B cell (primary cell): ENCODE data around the gene ZNRD2. TPM values are rescaled to one million over a fixed set of nuclear protein-coding genes. Genes with fewer than 3 reads are reported as not detected.

Source experiments
- ATAC-seq: fragments of 200-7000 bp; cut with Tn5 transposase; one replicate; pipeline ENCODE4 v1.10.0; 2021; ENCODE audit warnings: low read depth, mild to moderate bottlenecking, moderate number of reproducible peaks, moderate library complexity
- CTCF ChIA-PET: fragments of 350-600 bp; sonication (Branson Sonifier 250); formaldehyde crosslinking; loops from one replicate; lab custom pipeline; 2021; ENCODE audit warnings: antibody characterized with exemption, inconsistent platforms; lab: Charles Lee
- POLR2A ChIA-PET: fragments of 350-600 bp; sonication (Branson Sonifier 250); formaldehyde crosslinking; loops from one replicate; lab custom pipeline; 2021; ENCODE audit warnings: antibody characterized with exemption; lab: Charles Lee
- DNase-seq: peaks from one replicate; pipeline ENCODE4 v3.0.0; 2013
- H2AFZ ChIP-seq: 2 replicates; pipeline ENCODE4 v1.6.1; 2012; ENCODE audit warnings: mild to moderate bottlenecking, low read depth, low read length; ENCODE audit not compliant: insufficient read depth, poor library complexity, severe bottlenecking
- H3K27ac ChIP-seq, 2 donors: 1 replicate in 1 of 2; 2 replicates in 1 of 2; pipeline ENCODE4 v1.5.1; 2012 to 2013; ENCODE audit warnings: low read length in 2 of 2, mild to moderate bottlenecking in 2 of 2, moderate library complexity in 1 of 2
- H3K27me3 ChIP-seq, 4 experiments: fragments of 200-600 bp in 1 of 4; sonication (generic) in 1 of 4; replicated peaks in 1 of 4; 1 replicate in 2 of 4; 2 replicates in 2 of 4; pipeline versions ENCODE4 v1.6.1 to v1.7.0; 2013 to 2016; ENCODE audit warnings: low read length in 3 of 4, mild to moderate bottlenecking in 2 of 4, mixed read lengths in 1 of 4, moderate library complexity in 1 of 4; ENCODE audit not compliant: insufficient read depth in 4 of 4, control insufficient read depth in 3 of 4; ENCODE audit errors: control extremely low read depth in 1 of 4
- H3K36me3 ChIP-seq, 2 experiments: replicated peaks in 1 of 2; 1 replicate in 1 of 2; 2 replicates in 1 of 2; pipeline versions ENCODE4 v1.6.1 to v1.7.1; 2013; ENCODE audit warnings: low read length in 1 of 2; ENCODE audit not compliant: insufficient read depth in 2 of 2, control insufficient read depth in 1 of 2; ENCODE audit errors: control extremely low read depth in 1 of 2, extremely low read depth in 1 of 2
- H3K4me1 ChIP-seq, 2 donors: fragments of 200-600 bp in 1 of 2; sonication (generic) in 1 of 2; 1 replicate in 1 of 2; 2 replicates in 1 of 2; pipeline versions ENCODE4 v1.5.1 to v1.6.1; 2013 to 2017; ENCODE audit warnings: low read length in 2 of 2; ENCODE audit not compliant: control insufficient read depth in 2 of 2, insufficient read depth in 2 of 2
- H3K4me2 ChIP-seq: replicated peaks from 2 replicates; pipeline ENCODE3; 2012; ENCODE audit warnings: mild to moderate bottlenecking, low read depth, low read length; ENCODE audit not compliant: poor library complexity, severe bottlenecking
- H3K4me3 ChIP-seq, 5 experiments: fragments of 200-600 bp in 1 of 5; sonication (generic) in 1 of 5; 1 replicate in 3 of 5; 2 replicates in 2 of 5; pipeline versions ENCODE4 v1.5.1 to v1.7.0; 2011 to 2016; ENCODE audit warnings: low read length in 4 of 5, mild to moderate bottlenecking in 4 of 5, low read depth in 2 of 5, control low read depth in 1 of 5, moderate library complexity in 1 of 5; ENCODE audit not compliant: insufficient read depth in 1 of 5; ENCODE audit errors: control extremely low read depth in 1 of 5, extremely low read depth in 1 of 5
- H3K79me2 ChIP-seq: fragments of 200-600 bp; sonication (generic); one replicate; pipeline ENCODE4 v1.6.0; 2016; ENCODE audit warnings: low read length; ENCODE audit not compliant: control insufficient read depth, insufficient read depth
- H3K9ac ChIP-seq: fragments of 200-600 bp; sonication (generic); 2 replicates; pipeline ENCODE4 v1.6.1; 2017; ENCODE audit warnings: mild to moderate bottlenecking, low read length, moderate library complexity
- H3K9me3 ChIP-seq, 3 donors: one replicate each; pipeline versions ENCODE4 v1.6.1 to v1.7.1; 2013; ENCODE audit warnings: low read length in 2 of 3; ENCODE audit not compliant: control insufficient read depth in 2 of 3, insufficient read depth in 1 of 3; ENCODE audit errors: control extremely low read depth in 1 of 3
- H4K20me1 ChIP-seq: 2 replicates; pipeline ENCODE4 v1.6.0; 2012; ENCODE audit warnings: mild to moderate bottlenecking, low read length; ENCODE audit not compliant: insufficient read depth, control insufficient read depth, poor library complexity, severe bottlenecking
- H3K27ac Mint-ChIP-seq: one replicate; pipeline ENCODE4 v1.8.0; 2021; ENCODE audit warnings: mixed read lengths
- H3K27me3 Mint-ChIP-seq: one replicate; pipeline ENCODE4 v1.8.0; 2021; ENCODE audit warnings: mixed read lengths
- H3K4me1 Mint-ChIP-seq: one replicate; pipeline ENCODE4 v1.8.0; 2021; ENCODE audit warnings: mixed read lengths
- H3K4me3 Mint-ChIP-seq: one replicate; pipeline ENCODE4 v1.8.0; 2021; ENCODE audit warnings: mixed read lengths
- H3K9me3 Mint-ChIP-seq: one replicate; pipeline ENCODE4 v1.8.0; 2022; ENCODE audit warnings: mixed read lengths; ENCODE audit not compliant: insufficient read depth
- CTCF ChIP-seq: fragments of 200-600 bp; IDR thresholded peaks from one replicate; pipeline ENCODE4 v1.8.0; 2022; ENCODE audit warnings: antibody characterized with exemption, mild to moderate bottlenecking
- EZH2 ChIP-seq: IDR thresholded peaks from 2 replicates; pipeline ENCODE4 v1.6.1; 2012; ENCODE audit warnings: borderline replicate concordance, low read depth, mild to moderate bottlenecking, moderate library complexity, low read length; ENCODE audit not compliant: insufficient read depth, poor library complexity, severe bottlenecking
- WGBS: methylation state at CpG from one replicate; pipeline ENCODE4 v1.1.5; 2013; ENCODE audit warnings: missing lambda C conversion rate; ENCODE audit not compliant: insufficient coverage; 5-methylcytosine and 5-hydroxymethylcytosine counted together
- intact Hi-C: fragments of 100-400 bp; cut with micrococcal nuclease; formaldehyde crosslinking; loops from one replicate; pipeline ENCODE4 v1.10.0; 2022
- polyA plus RNA-seq: library from polyadenylated mRNA; depleted of rRNA; stranded (reverse); fragments of >200 nt; gene quantifications from 2 replicates; pipeline ENCODE4 v1.2.3, GENCODE V29; 2012
- total RNA-seq, 2 donors: library from RNA; stranded (reverse); fragments of 120-200 nt in 1 of 2; gene quantifications; 1 replicate in 1 of 2; 2 replicates in 1 of 2; pipeline versions ENCODE4 v1.2.3 to v1.2.4, GENCODE V29; 2013 to 2022

ZNRD2 gene
- total and polyA plus RNA-seq, 2 donors (not counting 1 experiment from before 2014, with no cell fraction given), result 22.1 to 112 TPM

- ChIA-PET CTCF (interaction anchor here (1.0 to 1.9 kb wide), 5 partner anchors 8 to 40 kb away, joined by 3 to 12 read pairs (median 8); no protein-coding TSS in a partner anchor), POLR2A (interaction anchor here (0.5 to 1.0 kb wide), 2 partner anchors 22 to 149 kb away, joined by 3 to 10 read pairs; partner anchors contain the start of gene ZNRD2)
- ATAC-seq, result no peak
- intact Hi-C loops, result loop anchor here (10.0 kb wide), 1 partner anchor 434 kb away; the partner anchor contains the start of genes TM7SF2 and ZNHIT2
- no peak for TF ChIP-seq EZH2
- TF ChIP-seq CTCF, result no peak
- H3K9me3 Mint-ChIP-seq, result no peaks in the 10 kb centered on the region
- Histone ChIP-seq H3K4me1 (peaks cover 47 to 63% of the 10 kb centered on the region in 2 donors), H3K27ac (peak overlapping the region in 1 of 2 donors; percentile 42), H3K79me2 (peaks cover 5% of the 10 kb centered on the region), H3K4me3 (no peak overlapping the region), H3K9me3 (no peaks in the 10 kb centered on the region), H3K4me2 (peak overlapping the region; percentile 90), H2AFZ (no peak overlapping the region), H3K27me3 (no peaks in the 10 kb centered on the region), H3K9ac (no peak overlapping the region), H4K20me1 (no peaks in the 10 kb centered on the region), H3K36me3 (no peaks in the 10 kb centered on the region)
- H3K27me3 Mint-ChIP-seq, result no peaks in the 10 kb centered on the region
- peak overlapping the region; percentile 73 for H3K27ac Mint-ChIP-seq
- peaks cover 68% of the 10 kb centered on the region for H3K4me1 Mint-ChIP-seq
- DNase-seq, result no peak
- WGBS, result 95% methylated on average over 3 of the region's 3 CpGs
- H3K4me3 Mint-ChIP-seq, result peak overlapping the region; percentile 62
These were observed 21.9 kb upstream of the ZNRD2 start for GRCh38 chr11:65548395-65548794.

GRCh38 chr11:65549096-65549495, 21.2 kb upstream of the ZNRD2 start:
- POLR2A ChIA-PET, result interaction anchor here (0.7 to 1.0 kb wide), 3 partner anchors 8 to 24 kb away, joined by 3 to 4 read pairs (median 3); partner anchors contain the start of genes SCYL1 and ZNRD2
- no peaks in the 10 kb centered on the region for H4K20me1 ChIP-seq
- Mint-ChIP-seq H3K9me3 (no peaks in the 10 kb centered on the region), H3K4me3 (no peak overlapping the region), H3K27ac (peak overlapping the region; percentile 73), H3K27me3 (no peaks in the 10 kb centered on the region), H3K4me1 (peaks cover 69% of the 10 kb centered on the region)
- no peak overlapping the region for H2AFZ ChIP-seq
- CTCF ChIA-PET, result interaction anchor here (0.7 to 1.9 kb wide), 4 partner anchors 9 to 16 kb away, joined by 4 to 12 read pairs (median 8); no protein-coding TSS in a partner anchor
- 94% methylated on average over 2 of the region's 3 CpGs for WGBS
- no peaks in the 10 kb centered on the region for H3K9me3 ChIP-seq
- peaks cover 47 to 70% of the 10 kb centered on the region in 2 donors for H3K4me1 ChIP-seq
- no peak overlapping the region for H3K27ac ChIP-seq
- no peaks in the 10 kb centered on the region for H3K27me3 ChIP-seq
- H3K4me2 ChIP-seq, result no peak overlapping the region
- DNase-seq (no peak), ATAC-seq (no peak)
- TF ChIP-seq CTCF (no peak), EZH2 (no peak)
- intact Hi-C loops, result loop anchor here (10.0 kb wide), 1 partner anchor 434 kb away; the partner anchor contains the start of genes TM7SF2 and ZNHIT2
- H3K36me3 ChIP-seq, result no peaks in the 10 kb centered on the region
- no peak overlapping the region for H3K9ac ChIP-seq
- H3K4me3 ChIP-seq, result no peak overlapping the region
- H3K79me2 ChIP-seq, result peaks cover 5% of the 10 kb centered on the region
